NCI-H345 treated with DMSO at 0.1 percent for 48 hours (cell line): Measurements from ENCODE around the gene RILPL1.
"Not testable (repeated sequence)": the region's sequence is repeated elsewhere in the genome, so short reads cannot be mapped to it uniquely, and the experiment has no call there.

ENCODE experiments used
- DNase-seq: peaks from one replicate; lab custom pipeline; 2025; ENCODE audit not compliant: unreplicated experiment; lab: John Stamatoyannopoulos, UW

RILPL1 gene

GRCh38 chr12:123530668-123531067, 2.9 kb downstream of the RILPL1 start:
- no peak for DNase-seq

- no peak for DNase-seq
These were observed 3.8 kb downstream of the RILPL1 start for GRCh38 chr12:123529686-123530085.

GRCh38 chr12:123528858-123529257, 4.7 kb downstream of the RILPL1 start:
- no peak for DNase-seq

- DNase-seq, result no peak
These were observed 6.9 kb downstream of the RILPL1 start for GRCh38 chr12:123526542-123527080.

GRCh38 chr12:123524378-123524777, 9.1 kb downstream of the RILPL1 start:
- no peak for DNase-seq

GRCh38 chr12:123523518-123523917, 10.0 kb downstream of the RILPL1 start:
- no peak for DNase-seq

GRCh38 chr12:123522164-123522563, 11.4 kb downstream of the RILPL1 start:
- DNase-seq, result no peak

- no peak for DNase-seq
These were observed 12.7 kb downstream of the RILPL1 start for GRCh38 chr12:123520567-123521474.

GRCh38 chr12:123519141-123520001, 14.1 kb downstream of the RILPL1 start:
- DNase-seq, result no peak

GRCh38 chr12:123516216-123516780, 17.2 kb downstream of the RILPL1 start:
- DNase-seq, result no peak

- DNase-seq, result not testable (repeated sequence)
These were observed 18.8 kb downstream of the RILPL1 start for GRCh38 chr12:123514582-123515221.

- no peak for DNase-seq
These were observed 19.7 kb downstream of the RILPL1 start for GRCh38 chr12:123513805-123514204.

GRCh38 chr12:123512838-123513665, 20.5 kb downstream of the RILPL1 start:
- no peak for DNase-seq

GRCh38 chr12:123506843-123507236, 26.7 kb downstream of the RILPL1 start:
- no peak for DNase-seq

GRCh38 chr12:123506059-123506842, 27.3 kb downstream of the RILPL1 start:
- DNase-seq, result no peak

GRCh38 chr12:123502163-123502704, 31.3 kb downstream of the RILPL1 start:
- no peak for DNase-seq

- DNase-seq, result no peak
These were observed 34.2 kb downstream of the RILPL1 start for GRCh38 chr12:123499332-123499731.

GRCh38 chr12:123498126-123498825, 35.2 kb downstream of the RILPL1 start:
- DNase-seq, result no peak
